Right kidney (tissue), 1 donor: ENCODE data around the gene EIF2B2.

Experiments used
- DNase-seq: peaks from one replicate; pipeline ENCODE4 v3.0.0-alpha.2; 2016

The EIF2B2 gene

DNA sequence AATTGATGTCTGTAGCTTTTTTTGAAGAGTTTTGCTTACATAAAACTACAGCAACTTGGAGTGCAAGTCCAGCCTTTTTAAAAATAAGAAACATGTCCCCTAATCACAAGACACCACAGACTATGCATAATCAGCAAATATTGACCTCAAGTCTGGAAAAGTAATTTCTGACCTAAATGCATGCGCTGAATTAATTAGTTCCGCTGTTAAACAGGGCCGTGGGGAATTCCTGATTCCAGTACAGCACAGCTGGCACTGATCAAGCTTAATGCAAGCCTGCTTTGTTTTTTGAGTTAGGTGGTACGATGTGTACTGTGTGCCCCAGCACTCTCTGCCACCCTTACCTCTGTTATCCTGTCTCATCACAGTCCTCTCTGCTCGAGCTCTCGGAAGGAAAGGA lies 39.3 kb downstream of the EIF2B2 start:
- peak; percentile 6 for DNase-seq

DNA sequence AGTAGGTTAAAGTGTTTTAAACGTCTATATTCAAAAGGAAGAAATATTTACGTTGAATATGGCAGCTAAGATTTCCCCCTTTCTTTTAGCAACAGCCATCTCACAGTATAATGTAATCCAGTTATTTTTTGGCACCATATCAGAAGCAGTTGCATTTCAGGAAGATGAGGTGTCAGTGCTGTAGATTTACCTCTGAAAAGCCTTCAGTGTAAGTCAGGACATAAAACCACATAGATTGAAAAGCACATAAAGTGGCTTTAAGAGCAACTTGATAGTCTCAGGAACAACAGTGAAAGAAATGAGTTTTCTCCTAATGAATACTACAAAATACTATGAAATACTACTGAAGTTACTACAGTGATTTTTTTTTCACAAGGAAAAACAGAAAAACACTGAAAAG lies 41.6 kb downstream of the EIF2B2 start:
- no peak for DNase-seq

- no peak for DNase-seq
These were observed 42.0 kb downstream of the EIF2B2 start for GRCh38 chr14:75044752-75045151.

- DNase-seq = no peak
These were observed 43.6 kb downstream of the EIF2B2 start for GRCh38 chr14:75046275-75046674.

DNA sequence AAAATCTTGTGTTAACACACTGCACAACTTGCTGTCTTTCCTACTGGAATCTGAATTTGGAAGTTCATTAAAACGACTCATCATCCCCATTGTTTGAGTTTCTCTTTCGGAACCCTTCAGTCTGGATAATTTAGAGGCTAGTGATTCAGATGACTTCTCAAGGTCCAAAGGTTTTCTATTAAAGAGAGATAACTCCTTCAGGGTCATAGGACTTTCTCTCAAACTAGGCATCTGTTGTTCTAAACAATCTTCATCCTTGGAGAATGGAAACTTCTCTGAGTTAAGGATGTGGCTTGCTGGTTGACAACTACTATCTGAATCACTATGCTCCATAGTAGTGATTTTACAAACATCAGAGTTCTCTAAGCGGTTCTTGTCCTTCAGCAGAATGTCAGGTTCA lies 44.2 kb downstream of the EIF2B2 start:
- no peak for DNase-seq

DNA sequence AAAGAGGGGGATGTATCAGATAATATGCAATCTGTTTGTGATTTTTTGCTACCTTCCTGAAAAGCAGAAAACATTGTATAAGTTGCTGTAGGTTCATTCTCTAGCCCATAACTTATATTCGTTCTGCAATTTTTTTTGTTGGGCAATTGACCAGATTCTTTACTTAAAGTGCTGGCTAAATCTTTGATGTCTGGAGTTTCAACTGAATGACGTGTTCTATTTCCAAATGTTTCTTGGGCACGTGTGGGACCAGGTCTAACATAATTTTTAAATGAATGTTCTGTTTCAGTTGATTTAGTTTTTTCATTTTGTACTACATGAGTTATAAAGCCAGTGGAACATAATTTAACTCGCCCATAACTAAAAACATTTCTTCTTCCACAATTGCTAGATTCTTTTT lies 44.8 kb downstream of the EIF2B2 start:
- no peak for DNase-seq

DNA sequence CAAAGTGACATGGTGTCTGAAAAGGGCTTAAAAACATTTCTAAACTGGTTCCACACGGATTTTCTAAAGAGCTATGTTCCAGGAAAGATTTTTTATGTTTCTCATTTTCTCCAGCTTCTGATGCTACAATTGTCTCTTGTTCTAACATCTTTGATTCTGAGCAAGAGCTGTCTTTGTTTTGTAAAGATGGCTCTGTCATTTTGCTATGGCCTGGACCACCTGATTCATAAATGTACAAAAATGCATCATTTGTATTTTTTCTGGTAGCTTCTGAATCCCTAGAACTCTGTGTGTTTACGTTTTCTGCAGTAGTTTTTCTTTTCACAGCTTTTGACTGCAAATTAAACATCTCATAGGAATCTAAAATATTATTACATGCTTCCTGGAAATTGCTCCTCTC lies 45.4 kb downstream of the EIF2B2 start:
- DNase-seq = no peak

- no peak for DNase-seq
These were observed 46.4 kb downstream of the EIF2B2 start for GRCh38 chr14:75049136-75049535.

- DNase-seq = no peak
These were observed 47.0 kb downstream of the EIF2B2 start for GRCh38 chr14:75049731-75050201.

DNA sequence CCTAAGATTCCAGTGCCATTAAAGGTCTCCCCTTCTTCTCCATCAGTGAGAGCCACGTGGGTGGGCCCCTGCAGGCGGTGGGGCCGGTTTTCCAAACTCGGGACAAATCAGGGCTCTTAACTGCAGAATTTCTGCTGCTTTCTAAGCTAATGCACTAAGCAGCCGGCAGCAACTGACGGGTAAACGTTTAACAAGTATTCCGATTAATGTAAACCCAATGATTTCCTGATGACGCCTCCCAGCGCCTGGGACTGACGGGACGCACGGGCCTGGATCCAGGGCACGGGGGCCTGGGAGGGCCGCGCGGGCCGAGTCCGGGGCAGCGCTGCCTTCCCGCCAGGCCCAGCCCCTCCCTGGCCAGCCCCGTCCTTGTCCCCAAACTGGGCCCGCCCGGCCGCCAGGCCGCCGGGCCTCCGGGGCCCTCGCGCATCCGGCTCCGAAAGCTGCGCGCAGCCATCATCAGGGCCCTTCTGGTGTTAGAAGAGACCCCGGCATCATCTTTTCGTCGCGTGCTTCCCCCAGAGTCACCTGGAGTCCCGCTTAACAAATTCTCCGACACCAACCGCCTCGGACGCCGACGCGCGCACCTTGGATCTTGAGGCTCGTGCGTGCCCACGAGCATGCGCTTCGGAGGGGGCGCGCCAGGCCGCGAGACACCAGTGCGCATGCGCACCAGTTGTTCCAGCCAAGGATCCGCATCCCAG lies 48.3 kb downstream of the EIF2B2 start, which contains the start of gene MLH3:
TSS of gene MLH3 (minus strand) at position 616 of the 704 bp plus-strand sequence. CDS start 1,812 bp downstream, outside the sequence.
- peak; percentile 98 for DNase-seq

GRCh38 chr14:75051556-75051899 lies 48.8 kb downstream of the EIF2B2 start:
- DNase-seq = no peak

DNA sequence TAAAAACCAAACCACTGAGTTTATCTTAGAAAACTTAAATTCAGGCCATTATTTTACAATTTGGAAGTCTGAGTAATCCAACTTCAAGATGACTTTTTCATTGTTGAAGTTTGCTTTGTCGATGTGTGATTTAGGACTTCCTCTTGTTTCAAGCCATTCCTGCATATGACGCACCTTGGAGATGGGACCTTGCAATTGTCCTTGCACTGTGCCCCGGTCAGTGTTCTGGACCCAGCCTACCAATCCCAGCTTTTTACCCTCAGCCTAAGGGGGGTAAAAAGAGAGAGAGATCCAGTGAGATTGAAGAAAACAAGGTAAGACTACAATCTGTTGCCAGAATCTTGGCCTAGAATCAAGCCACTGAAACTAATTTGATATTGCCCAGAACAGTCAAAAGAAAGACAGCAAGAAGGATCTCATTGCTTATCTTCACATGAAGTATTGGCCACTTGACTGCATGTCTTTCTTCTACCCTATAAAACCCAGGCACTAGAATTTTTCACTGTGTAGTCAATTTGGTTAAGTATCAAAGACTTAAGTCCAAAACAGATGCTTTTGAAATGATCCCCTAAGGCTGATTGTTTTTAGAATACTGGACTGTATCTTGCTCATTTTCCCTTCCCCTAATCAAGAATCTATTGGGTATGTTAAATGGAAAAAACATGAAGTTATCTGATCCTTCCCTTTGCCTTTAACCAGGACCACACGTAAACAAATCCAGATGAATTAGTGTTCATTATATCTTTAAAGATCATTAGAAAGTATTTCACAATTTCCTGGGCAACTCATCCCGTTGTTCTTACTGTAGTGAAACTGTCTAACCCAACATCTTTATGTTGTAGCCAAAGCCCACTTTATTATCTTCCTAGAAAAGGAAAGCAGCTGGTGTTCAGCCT lies 50.9 kb downstream of the EIF2B2 start:
- DNase-seq = no peak

DNA sequence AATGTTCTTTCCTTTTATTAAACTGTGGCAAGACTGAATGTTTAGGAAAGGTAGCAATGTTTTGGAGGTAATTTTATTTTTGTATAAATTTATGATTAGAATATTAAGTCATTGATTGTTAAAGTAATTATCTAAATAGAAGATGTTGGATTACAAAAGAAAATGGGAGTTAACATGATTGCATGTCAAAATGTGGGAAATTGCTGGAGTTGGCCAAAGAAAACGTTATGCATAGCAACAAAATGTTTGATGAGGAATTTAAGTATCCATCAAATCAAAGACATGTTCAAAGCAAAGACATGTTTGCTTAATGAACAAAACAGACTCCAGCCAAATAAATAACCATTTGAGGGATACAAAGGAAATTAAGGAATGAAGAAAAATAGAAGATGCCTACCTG lies 51.7 kb downstream of the EIF2B2 start:
- DNase-seq = no peak

GRCh38 chr14:75059642-75060041 lies 56.9 kb downstream of the EIF2B2 start:
- no peak for DNase-seq

GRCh38 chr14:75060420-75060819 lies 57.7 kb downstream of the EIF2B2 start:
- no peak for DNase-seq
